ENCODE results near the gene HTR1A. TPM values are rescaled to one million over a fixed set of nuclear protein-coding genes. Genes with fewer than 3 reads are reported as not detected.

Gene HTR1A
- total RNA-seq (ENCODE audit: low replicate concordance): not detected in 2 replicates

GRCh38 chr5:63962279-63962678 lies at the start of gene HTR1A:
TSS of gene HTR1A (minus strand) at chr5:63962445. CDS start at chr5:63961719, 726 bp downstream.
- no peak for DNase-seq (ENCODE audit: low read depth)
- H3K4me3 ChIP-seq (ENCODE audit: low read depth, low read length): no peak within 1 kb of the TSS
- no peak for TF ChIP-seq CTCF (IDR thresholded peaks at IDR 0.05; ENCODE audit: insufficient read depth, low read length)

GRCh38 chr5:64003966-64004365 lies 41.7 kb upstream of the HTR1A start:
- no peak for DNase-seq (ENCODE audit: low read depth)
- TF ChIP-seq CTCF (IDR thresholded peaks at IDR 0.05; ENCODE audit: insufficient read depth, low read length): no peak
- no peak overlapping the region for H3K4me3 ChIP-seq (ENCODE audit: low read depth, low read length)

- no peak for TF ChIP-seq CTCF (IDR thresholded peaks at IDR 0.05; ENCODE audit: insufficient read depth, low read length)
- no peak for DNase-seq (ENCODE audit: low read depth)
Measured at GRCh38 chr5:64000096-64000495, 37.9 kb upstream of the HTR1A start.

GRCh38 chr5:63987053-63987452 lies 24.8 kb upstream of the HTR1A start:
- no peak overlapping the region for H3K4me3 ChIP-seq (ENCODE audit: low read depth, low read length)
- no peak for TF ChIP-seq CTCF (IDR thresholded peaks at IDR 0.05; ENCODE audit: insufficient read depth, low read length)
- no peak for DNase-seq (ENCODE audit: low read depth)

More at GRCh38 chr5:64000096-64000495, 37.9 kb upstream of the HTR1A start:
- no peak overlapping the region for H3K4me3 ChIP-seq (ENCODE audit: low read depth, low read length)

GRCh38 chr5:63981864-63982263 lies 19.6 kb upstream of the HTR1A start:
- H3K4me3 ChIP-seq (ENCODE audit: low read depth, low read length): no peak overlapping the region
- no peak for TF ChIP-seq CTCF (IDR thresholded peaks at IDR 0.05; ENCODE audit: insufficient read depth, low read length)
- no peak for DNase-seq (ENCODE audit: low read depth)

- no peak for TF ChIP-seq CTCF (IDR thresholded peaks at IDR 0.05; ENCODE audit: insufficient read depth, low read length)
- H3K4me3 ChIP-seq (ENCODE audit: low read depth, low read length): no peak overlapping the region
- DNase-seq (ENCODE audit: low read depth): no peak
Measured at GRCh38 chr5:63963926-63964325, 1.7 kb upstream of the HTR1A start.

GRCh38 chr5:63963080-63963735 lies 963 bp upstream of the HTR1A start:
- peak; percentile 79 for DNase-seq (ENCODE audit: low read depth)
- peak; percentile 64 for TF ChIP-seq CTCF (IDR thresholded peaks at IDR 0.05; ENCODE audit: insufficient read depth, low read length)
- no peak overlapping the region for H3K4me3 ChIP-seq (ENCODE audit: low read depth, low read length)
